ENCODE measurements around the gene COMMD1. TPM values are rescaled to one million over a fixed set of nuclear protein-coding genes. Genes with fewer than 3 reads are reported as not detected.
"Not testable (repeated sequence)": the region's sequence is repeated elsewhere in the genome, so short reads cannot be mapped to it uniquely, and the experiment has no call there.

The COMMD1 gene
- polyA plus RNA-seq, 1 of the 3 experiments (the other 2 are of a cell fraction), result 32.5 TPM

- Histone ChIP-seq H3K4me3 (ENCODE audit: low read depth in 2 of 2, low read length in 1 of 2) (no peak overlapping the region; a peak in 1 of 4 replicates), H3K27ac (ENCODE audit: low read depth in 2 of 2, low read length in 1 of 2) (no peak overlapping the region), H2AFZ (ENCODE audit: low read depth) (no peak overlapping the region), H3K9me3 (no peaks in the 10 kb centered on the region), H3K27me3 (ENCODE audit: insufficient read depth) (no peaks in the 10 kb centered on the region), H3K36me3 (replicated peaks in 1 of 2; ENCODE audit: control insufficient read depth in 1 of 2, insufficient read depth in 2 of 2, low read length in 1 of 2) (no peaks in the 10 kb centered on the region), H3K4me2 (no peak overlapping the region), H4K20me1 (ENCODE audit: insufficient read depth) (no peaks in the 10 kb centered on the region), H3K4me1 (ENCODE audit: control insufficient read depth in 1 of 2, insufficient read depth in 2 of 2, low read depth in 1 of 2, low read length in 1 of 2) (peaks cover 2 to 6% of the 10 kb centered on the region in 2 experiments; a peak in 1 of 4 replicates), H3K9me2 (no peaks in the 10 kb centered on the region), H3K9ac (no peak overlapping the region), H3F3A (replicated peaks; ENCODE audit: insufficient read depth) (peaks cover 12% of the 10 kb centered on the region), H3K79me2 (ENCODE audit: insufficient read depth) (peaks cover 27% of the 10 kb centered on the region)
- TF ChIP-seq CTCF (IDR thresholded peaks at IDR 0.05), result peak; percentile 54
- TF ChIP-seq USF2 (IDR thresholded peaks at IDR 0.05; ENCODE audit: borderline replicate concordance, low read depth, low read length), result no peak
- TF ChIP-seq RAD21 (IDR thresholded peaks at IDR 0.05; ENCODE audit: low read length), result peak; percentile 21; the same call in 1 of the 2 replicates
- no peak for TF ChIP-seq PBX3 (IDR thresholded peaks at IDR 0.05)
- ChIA-PET CTCF (interaction anchor here (0.7 to 1.0 kb wide), 2 partner anchors 10 to 363 kb away, joined by 3 read pairs; no protein-coding TSS in a partner anchor), POLR2A (no interaction called here)
- WGBS (ENCODE audit: low lambda C conversion rate), result 78% methylated on average over 9 of the region's 9 CpGs
- DNase-seq, result no peak
These were observed 5.1 kb downstream of the COMMD1 start for GRCh38 chr2:61910603-61911002.

GRCh38 chr2:61911510-61911909, 6.0 kb downstream of the COMMD1 start:
- Histone ChIP-seq H3K9ac (no peak overlapping the region), H3K27me3 (ENCODE audit: insufficient read depth) (no peaks in the 10 kb centered on the region), H3K79me2 (ENCODE audit: insufficient read depth) (peaks cover 18% of the 10 kb centered on the region), H3F3A (replicated peaks; ENCODE audit: insufficient read depth) (peaks cover 7% of the 10 kb centered on the region), H3K9me2 (no peaks in the 10 kb centered on the region), H3K27ac (ENCODE audit: low read depth in 2 of 2, low read length in 1 of 2) (no peak overlapping the region), H3K4me3 (ENCODE audit: low read depth in 2 of 2, low read length in 1 of 2) (no peak overlapping the region), H3K9me3 (no peaks in the 10 kb centered on the region), H3K36me3 (replicated peaks in 1 of 2; ENCODE audit: control insufficient read depth in 1 of 2, insufficient read depth in 2 of 2, low read length in 1 of 2) (no peaks in the 10 kb centered on the region), H3K4me1 (ENCODE audit: control insufficient read depth in 1 of 2, insufficient read depth in 2 of 2, low read depth in 1 of 2, low read length in 1 of 2) (0 out of 4 replicates have a peak, but pooled peaks cover 0 to 3% of the 10 kb centered on the region in 2 experiments), H2AFZ (ENCODE audit: low read depth) (no peak overlapping the region), H3K4me2 (no peak overlapping the region), H4K20me1 (ENCODE audit: insufficient read depth) (no peaks in the 10 kb centered on the region)
- DNase-seq, result no peak
- TF ChIP-seq YY1 (IDR thresholded peaks at IDR 0.05; ENCODE audit: low read depth) (no peak), JUND (IDR thresholded peaks at IDR 0.05) (no peak), CTCF (IDR thresholded peaks at IDR 0.05) (peak; percentile 19; the same call in 1 of the 2 replicates), ZBTB33 (IDR thresholded peaks at IDR 0.05; ENCODE audit: borderline replicate concordance, low read depth) (no peak), RAD21 (IDR thresholded peaks at IDR 0.05; ENCODE audit: low read length) (peak; percentile 43; the same call in 1 of the 2 replicates)
- CTCF ChIA-PET, result interaction anchor here (1.6 kb wide), 1 partner anchor 499 kb away, joined by 7 read pairs; no protein-coding TSS in a partner anchor
- POLR2A ChIA-PET, result no interaction called here
- WGBS (ENCODE audit: low lambda C conversion rate), result 79% methylated on average over 4 of the region's 4 CpGs

GRCh38 chr2:61914794-61915193, 9.3 kb downstream of the COMMD1 start:
- H3K9ac ChIP-seq; H3K36me3 ChIP-seq (replicated peaks in 1 of 2; ENCODE audit: control insufficient read depth in 1 of 2, insufficient read depth in 2 of 2, low read length in 1 of 2); H3K4me1 ChIP-seq (ENCODE audit: control insufficient read depth in 1 of 2, insufficient read depth in 2 of 2, low read depth in 1 of 2, low read length in 1 of 2); H3F3A ChIP-seq (replicated peaks; ENCODE audit: insufficient read depth); H3K4me2 ChIP-seq; H3K9me3 ChIP-seq; H3K27me3 ChIP-seq (ENCODE audit: insufficient read depth); H4K20me1 ChIP-seq (ENCODE audit: insufficient read depth); H3K27ac ChIP-seq (ENCODE audit: low read depth in 2 of 2, low read length in 1 of 2); H3K4me3 ChIP-seq (ENCODE audit: low read depth in 2 of 2, low read length in 1 of 2); H3K79me2 ChIP-seq (ENCODE audit: insufficient read depth); H3K9me2 ChIP-seq; H2AFZ ChIP-seq (ENCODE audit: low read depth); CTCF ChIA-PET; DNase-seq; POLR2A ChIA-PET: not testable (repeated sequence)
- WGBS (ENCODE audit: low lambda C conversion rate), result 95% methylated on average over 4 of the region's 4 CpGs
